ENCODE measurements around the gene IL5.

DNA sequence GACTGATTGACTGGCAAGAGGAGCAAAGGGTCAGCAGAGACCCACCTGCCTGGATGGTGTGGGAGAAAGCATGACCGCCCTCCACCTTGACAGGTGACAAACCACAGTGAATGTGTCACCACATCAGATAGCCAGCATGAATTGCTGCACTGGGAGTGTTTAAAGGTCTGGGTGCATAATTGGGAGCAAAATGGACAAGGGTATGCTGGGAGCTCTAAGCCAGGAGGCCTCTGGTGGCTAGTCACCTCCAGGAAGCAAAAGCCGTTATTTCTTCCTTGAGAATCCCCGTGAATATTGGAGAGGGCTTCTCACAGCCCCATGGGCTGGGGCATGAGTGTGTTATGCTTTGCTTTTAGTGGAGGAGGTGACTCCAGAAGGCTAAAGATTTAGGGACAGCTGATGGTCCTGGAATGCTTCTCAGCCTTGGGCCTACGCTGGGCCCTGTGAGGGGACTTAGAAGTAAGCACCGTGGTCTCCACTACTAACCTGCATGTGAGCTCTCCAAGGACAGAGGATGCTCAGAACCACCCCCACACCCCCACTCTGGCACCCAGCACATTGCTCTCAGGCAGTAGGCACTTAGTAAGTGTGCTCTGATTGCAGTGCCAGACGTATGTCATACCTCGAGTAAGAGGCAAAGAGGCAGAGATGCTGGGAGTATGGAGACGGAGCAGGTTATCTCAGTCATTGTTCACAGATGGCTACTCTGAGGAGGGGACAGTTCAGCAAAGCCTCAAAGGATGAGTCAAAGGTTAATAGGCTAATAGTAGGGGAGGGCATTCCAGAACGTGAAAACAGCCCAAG lies 43.7 kb downstream of the IL5 start:
- TF ChIP-seq, protein P1, sequence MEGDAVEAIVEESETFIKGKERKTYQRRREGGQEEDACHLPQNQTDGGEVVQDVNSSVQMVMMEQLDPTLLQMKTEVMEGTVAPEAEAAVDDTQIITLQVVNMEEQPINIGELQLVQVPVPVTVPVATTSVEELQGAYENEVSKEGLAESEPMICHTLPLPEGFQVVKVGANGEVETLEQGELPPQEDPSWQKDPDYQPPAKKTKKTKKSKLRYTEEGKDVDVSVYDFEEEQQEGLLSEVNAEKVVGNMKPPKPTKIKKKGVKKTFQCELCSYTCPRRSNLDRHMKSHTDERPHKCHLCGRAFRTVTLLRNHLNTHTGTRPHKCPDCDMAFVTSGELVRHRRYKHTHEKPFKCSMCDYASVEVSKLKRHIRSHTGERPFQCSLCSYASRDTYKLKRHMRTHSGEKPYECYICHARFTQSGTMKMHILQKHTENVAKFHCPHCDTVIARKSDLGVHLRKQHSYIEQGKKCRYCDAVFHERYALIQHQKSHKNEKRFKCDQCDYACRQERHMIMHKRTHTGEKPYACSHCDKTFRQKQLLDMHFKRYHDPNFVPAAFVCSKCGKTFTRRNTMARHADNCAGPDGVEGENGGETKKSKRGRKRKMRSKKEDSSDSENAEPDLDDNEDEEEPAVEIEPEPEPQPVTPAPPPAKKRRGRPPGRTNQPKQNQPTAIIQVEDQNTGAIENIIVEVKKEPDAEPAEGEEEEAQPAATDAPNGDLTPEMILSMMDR (IDR thresholded peaks at IDR 0.05): no peak
- TF ChIP-seq POLR2A (IDR thresholded peaks at IDR 0.05): no peak
- TF ChIP-seq POLR2AphosphoS5 (IDR thresholded peaks at IDR 0.05; ENCODE audit: insufficient read depth in 1 of 2, low read depth in 1 of 2): no peak

Measured in vagina (tissue), 2 donors.